BJ (cell line): ENCODE measurements around the gene SYMPK. TPM values are rescaled to one million over a fixed set of nuclear protein-coding genes. Genes with fewer than 3 reads are reported as not detected.

Experiments
- CTCF ChIA-PET: fragments of 350-600 bp; formaldehyde crosslinking; extraction: SDS; loops from one replicate; lab custom pipeline; 2021; ENCODE audit warnings: antibody characterized with exemption, inconsistent platforms; lab: Yijun Ruan, JAX
- POLR2A ChIA-PET: fragments of 300-600 bp; sonication (Branson Sonifier 250); formaldehyde crosslinking; extraction: SDS; loops from one replicate; lab custom pipeline; 2021; ENCODE audit warnings: antibody characterized with exemption; lab: Charles Lee
- DNase-seq: peaks from one replicate; pipeline ENCODE4 v3.0.0-alpha.2; 2011; ENCODE audit warnings: low read depth
- H3K27me3 ChIP-seq: 2 replicates; pipeline ENCODE4 v1.6.0; 2011; ENCODE audit warnings: low read length; ENCODE audit not compliant: control insufficient read depth, insufficient read depth
- H3K36me3 ChIP-seq: 2 replicates; pipeline ENCODE4 v1.5.1; 2011; ENCODE audit warnings: low read length; ENCODE audit not compliant: control insufficient read depth, insufficient read depth
- H3K4me3 ChIP-seq: 2 replicates; pipeline ENCODE4 v1.5.1; 2011; ENCODE audit warnings: low read depth, mild to moderate bottlenecking, control low read depth, low read length
- CTCF ChIP-seq: IDR thresholded peaks from 2 replicates; pipeline ENCODE4 v1.5.1; 2011; ENCODE audit warnings: low read depth, mild to moderate bottlenecking, control low read depth, inconsistent platforms, low read length, moderate library complexity; ENCODE audit not compliant: insufficient read depth
- polyA plus RNA-seq: library from polyadenylated mRNA; depleted of rRNA; stranded (reverse); fragments of >200 nt; gene quantifications from 2 replicates; pipeline ENCODE4 v1.2.3, GENCODE V29; 2011

SYMPK gene
- polyA plus RNA-seq, 1 experiment, result 60.2 TPM

- peak; percentile 83 for DNase-seq
- peak; percentile 91 for TF ChIP-seq CTCF
- Histone ChIP-seq H3K27me3 (no peaks in the 10 kb centered on the region), H3K36me3 (peaks cover 30% of the 10 kb centered on the region), H3K4me3 (peak overlapping the region; percentile 42)
- POLR2A ChIA-PET, result interaction anchor here (0.6 to 1.0 kb wide), 7 partner anchors 13 to 292 kb away, joined by 3 to 11 read pairs (median 9); no protein-coding TSS in a partner anchor
- CTCF ChIA-PET, result interaction anchor here (0.6 to 7.7 kb wide), 12 partner anchors 11 to 112 kb away, joined by 3 to 154 read pairs (median 4); partner anchors contain the start of genes DMPK, DMWD, QPCTL and RSPH6A
Measured at GRCh38 chr19:45770192-45771101, 92.5 kb downstream of the SYMPK start.

GRCh38 chr19:45769821-45770191, 93.1 kb downstream of the SYMPK start:
- ChIA-PET POLR2A (interaction anchor here (0.6 to 1.6 kb wide), 9 partner anchors 12 to 1457 kb away, joined by 3 to 14 read pairs (median 7); partner anchors contain the start of genes DMPK and DMWD), CTCF (interaction anchor here (0.7 to 7.7 kb wide), 14 partner anchors 9 to 117 kb away, joined by 3 to 154 read pairs (median 5); partner anchors contain the start of genes DMPK, DMWD, QPCTL and RSPH6A)
- no peaks in the 10 kb centered on the region for H3K27me3 ChIP-seq
- no peak for DNase-seq
- H3K36me3 ChIP-seq, result peaks cover 29% of the 10 kb centered on the region
- H3K4me3 ChIP-seq, result peak overlapping the region; percentile 42
- no peak for TF ChIP-seq CTCF

- CTCF ChIA-PET, result interaction anchor here (0.6 to 7.7 kb wide), 20 partner anchors 10 to 226 kb away, joined by 3 to 154 read pairs (median 4); partner anchors contain the start of genes DMPK, DMWD, QPCTL and RSPH6A
- no peak for TF ChIP-seq CTCF
- H3K4me3 ChIP-seq, result peak within 1 kb of the TSS; percentile 92
- no peaks in the 10 kb centered on the region for H3K27me3 ChIP-seq
- peaks cover 27% of the 10 kb centered on the region for H3K36me3 ChIP-seq
- DNase-seq, result peak; percentile 88
- POLR2A ChIA-PET, result interaction anchor here (0.5 to 1.6 kb wide), 9 partner anchors 8 to 1457 kb away, joined by 3 to 14 read pairs (median 5); partner anchors contain the start of genes DMPK, DMWD and QPCTL
Measured at GRCh38 chr19:45768984-45769782, 93.8 kb downstream of the SYMPK start, which contains the start of gene SIX5. SIX5 (minus strand) TSS chr19:45769252; CDS start chr19:45768844, 408 bp downstream.

GRCh38 chr19:45768655-45768983, 94.3 kb downstream of the SYMPK start:
- CTCF ChIA-PET, result interaction anchor here (0.6 to 7.7 kb wide), 10 partner anchors 10 to 118 kb away, joined by 3 to 154 read pairs (median 5); partner anchors contain the start of genes QPCTL and RSPH6A
- Histone ChIP-seq H3K36me3 (peaks cover 24% of the 10 kb centered on the region), H3K4me3 (peak overlapping the region; percentile 92), H3K27me3 (no peaks in the 10 kb centered on the region)
- no peak for DNase-seq
- no peak for TF ChIP-seq CTCF
- POLR2A ChIA-PET, result interaction anchor here (1.3 to 1.6 kb wide), 3 partner anchors 14 to 52 kb away, joined by 5 to 14 read pairs (median 7); partner anchors contain the start of gene DMPK
